Measurements from ENCODE around the gene DNAH2. TPM values are rescaled to one million over a fixed set of nuclear protein-coding genes. Genes with fewer than 3 reads are reported as not detected.
A peak's percentile ranks its signal among the peaks of the same experiment; 100 is the strongest.

Gene DNAH2
- total and polyA plus RNA-seq, 9 of the 15 experiments (the other 6 are each of a cell fraction or from before 2014, with no cell fraction given) = 0.03 TPM; not detected in 8

GRCh38 chr17:7703584-7704479 lies 13.7 kb upstream of the DNAH2 start:
- H3K79me2 ChIP-seq (ENCODE audit: control insufficient read depth, insufficient read depth, low read length) = no peaks in the 10 kb centered on the region
- H3K4me3 ChIP-seq = no peak overlapping the region
- no peaks in the 10 kb centered on the region for H3K9me1 ChIP-seq (ENCODE audit: control insufficient read depth, insufficient read depth, low read length)
- no peak overlapping the region for H3K27ac ChIP-seq (ENCODE audit: extremely low read depth, low read depth, low read length)
- in situ Hi-C loops (cut with MboI) = no loop called here
- H3K9me3 ChIP-seq (replicated peaks; ENCODE audit: control insufficient read depth, insufficient read depth, low read depth, low read length) = no peaks in the 10 kb centered on the region
- no peaks in the 10 kb centered on the region for H4K20me1 ChIP-seq (replicated peaks; ENCODE audit: control insufficient read depth, insufficient read depth, low read length)
- peaks cover 7 to 27% of the 10 kb centered on the region in 2 experiments; a peak in 4 of 5 replicates for H3K27me3 ChIP-seq (ENCODE audit: control insufficient read depth in 2 of 2, insufficient read depth in 2 of 2, low read length in 2 of 2)
- intact Hi-C loops (cut with micrococcal nuclease) = no loop called here
- ChIA-PET POLR2A (interaction anchor here (0.5 to 7.6 kb wide), 6 partner anchors 10 to 626 kb away, joined by 3 to 67 read pairs (median 5); partner anchors contain the start of genes DNAH2, TP53 and WRAP53), CTCF (ENCODE audit: low intra/inter-chr PET ratio) (interaction anchor here (0.6 kb wide), 1 partner anchor 26 kb away, joined by 4 read pairs; no protein-coding TSS in a partner anchor)
- no peak overlapping the region for H3K4me2 ChIP-seq (ENCODE audit: insufficient read depth, low read length)
- no peak overlapping the region for H3K9ac ChIP-seq (ENCODE audit: insufficient read depth in 1 of 2, low read depth in 2 of 2, low read length in 2 of 2)
- no TSS peak for BruUV-seq (replicated peaks)
- H3K36me3 ChIP-seq (ENCODE audit: control insufficient read depth, insufficient read depth, low read length) = 0 out of 3 replicates have a peak, but pooled peaks cover 3% of the 10 kb centered on the region
- FAIRE-seq = peak; percentile 37
- H3K4me1 ChIP-seq (replicated peaks in 1 of 2; ENCODE audit: control insufficient read depth in 2 of 2, insufficient read depth in 2 of 2, low read length in 2 of 2) = peaks cover 5 to 23% of the 10 kb centered on the region in 2 experiments; a peak in 3 of 5 replicates
- ATAC-seq = peak; percentile 63
- 43% methylated on average over 4 of the region's 24 CpGs for WGBS (ENCODE audit: insufficient coverage, low coverage, missing lambda C conversion rate)
- no peak overlapping the region for H2AFZ ChIP-seq (ENCODE audit: low read depth, low read length)
- DNase-seq (ENCODE audit: extremely low read depth in 1 of 4, low spot score in 3 of 4) = peak; percentile 34 to 58 (median 42)
- TF ChIP-seq ZBTB12 (CRISPR knock-in tag; IDR thresholded peaks at IDR 0.05) (no peak), RFX1 (IDR thresholded peaks at IDR 0.05) (peak; percentile 94), EP300 (IDR thresholded peaks at IDR 0.05; ENCODE audit: low read length) (no peak), ZNF436 (CRISPR knock-in tag; IDR thresholded peaks at IDR 0.05) (no peak), ILK (tag; IDR thresholded peaks at IDR 0.05; ENCODE audit: borderline replicate concordance, low read depth) (no peak), ESRRB (CRISPR knock-in tag; IDR thresholded peaks at IDR 0.05; ENCODE audit: borderline replicate concordance) (no peak), ATF1 (CRISPR knock-in tag; IDR thresholded peaks at IDR 0.05) (no peak), ATF1 (tag; IDR thresholded peaks at IDR 0.05) (no peak), NUFIP1 (IDR thresholded peaks at IDR 0.05; ENCODE audit: partially characterized antibody) (no peak), MCM3 (IDR thresholded peaks at IDR 0.05) (no peak), ZNF12 (CRISPR knock-in tag; IDR thresholded peaks at IDR 0.05) (no peak), CSDE1 (IDR thresholded peaks at IDR 0.05) (0 out of 4 replicates have a peak, but pooled peaks of 1 of the 2 experiments have one; percentile 23), MAFF (IDR thresholded peaks at IDR 0.05; ENCODE audit: low read length) (no peak), HDAC3 (IDR thresholded peaks at IDR 0.05; ENCODE audit: borderline replicate concordance, partially characterized antibody) (no peak), ZNF174 (CRISPR knock-in tag; IDR thresholded peaks at IDR 0.05) (no peak), SMC3 (conservative IDR thresholded peaks at IDR 0.05; ENCODE audit: insufficient read depth, low read depth, low read length) (no peak)
- TF ChIP-seq, protein P1, sequence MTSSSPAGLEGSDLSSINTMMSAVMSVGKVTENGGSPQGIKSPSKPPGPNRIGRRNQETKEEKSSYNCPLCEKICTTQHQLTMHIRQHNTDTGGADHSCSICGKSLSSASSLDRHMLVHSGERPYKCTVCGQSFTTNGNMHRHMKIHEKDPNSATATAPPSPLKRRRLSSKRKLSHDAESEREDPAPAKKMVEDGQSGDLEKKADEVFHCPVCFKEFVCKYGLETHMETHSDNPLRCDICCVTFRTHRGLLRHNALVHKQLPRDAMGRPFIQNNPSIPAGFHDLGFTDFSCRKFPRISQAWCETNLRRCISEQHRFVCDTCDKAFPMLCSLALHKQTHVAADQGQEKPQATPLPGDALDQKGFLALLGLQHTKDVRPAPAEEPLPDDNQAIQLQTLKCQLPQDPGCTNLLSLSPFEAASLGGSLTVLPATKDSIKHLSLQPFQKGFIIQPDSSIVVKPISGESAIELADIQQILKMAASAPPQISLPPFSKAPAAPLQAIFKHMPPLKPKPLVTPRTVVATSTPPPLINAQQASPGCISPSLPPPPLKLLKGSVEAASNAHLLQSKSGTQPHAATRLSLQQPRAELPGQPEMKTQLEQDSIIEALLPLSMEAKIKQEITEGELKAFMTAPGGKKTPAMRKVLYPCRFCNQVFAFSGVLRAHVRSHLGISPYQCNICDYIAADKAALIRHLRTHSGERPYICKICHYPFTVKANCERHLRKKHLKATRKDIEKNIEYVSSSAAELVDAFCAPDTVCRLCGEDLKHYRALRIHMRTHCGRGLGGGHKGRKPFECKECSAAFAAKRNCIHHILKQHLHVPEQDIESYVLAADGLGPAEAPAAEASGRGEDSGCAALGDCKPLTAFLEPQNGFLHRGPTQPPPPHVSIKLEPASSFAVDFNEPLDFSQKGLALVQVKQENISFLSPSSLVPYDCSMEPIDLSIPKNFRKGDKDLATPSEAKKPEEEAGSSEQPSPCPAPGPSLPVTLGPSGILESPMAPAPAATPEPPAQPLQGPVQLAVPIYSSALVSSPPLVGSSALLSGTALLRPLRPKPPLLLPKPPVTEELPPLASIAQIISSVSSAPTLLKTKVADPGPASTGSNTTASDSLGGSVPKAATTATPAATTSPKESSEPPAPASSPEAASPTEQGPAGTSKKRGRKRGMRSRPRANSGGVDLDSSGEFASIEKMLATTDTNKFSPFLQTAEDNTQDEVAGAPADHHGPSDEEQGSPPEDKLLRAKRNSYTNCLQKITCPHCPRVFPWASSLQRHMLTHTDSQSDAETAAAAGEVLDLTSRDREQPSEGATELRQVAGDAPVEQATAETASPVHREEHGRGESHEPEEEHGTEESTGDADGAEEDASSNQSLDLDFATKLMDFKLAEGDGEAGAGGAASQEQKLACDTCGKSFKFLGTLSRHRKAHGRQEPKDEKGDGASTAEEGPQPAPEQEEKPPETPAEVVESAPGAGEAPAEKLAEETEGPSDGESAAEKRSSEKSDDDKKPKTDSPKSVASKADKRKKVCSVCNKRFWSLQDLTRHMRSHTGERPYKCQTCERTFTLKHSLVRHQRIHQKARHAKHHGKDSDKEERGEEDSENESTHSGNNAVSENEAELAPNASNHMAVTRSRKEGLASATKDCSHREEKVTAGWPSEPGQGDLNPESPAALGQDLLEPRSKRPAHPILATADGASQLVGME (CRISPR knock-in tag; IDR thresholded peaks at IDR 0.05) = no peak

Measured in K562 (cell line).